Stomach (tissue), 9 donors: Measurements from ENCODE around the gene RABGAP1L. TPM values are rescaled to one million over a fixed set of nuclear protein-coding genes. Genes with fewer than 3 reads are reported as not detected.

Experiments
- DNase-seq, 2 donors: peaks; one replicate each; pipeline versions ENCODE4 v3.0.0 to v3.0.0-alpha.2; 2013 to 2019
- H3K27ac ChIP-seq, 5 donors: fragments of 200-600 bp in 4 of 5; sonication (generic) in 4 of 5; one replicate each; pipeline ENCODE4 v1.5.1; 2013 to 2019; ENCODE audit warnings: mild to moderate bottlenecking in 1 of 5, moderate library complexity in 1 of 5
- H3K27me3 ChIP-seq, 3 donors: fragments of 200-600 bp; sonication (generic); one replicate each; pipeline ENCODE4 v1.5.1; 2017 to 2019; ENCODE audit warnings: mixed run types in 1 of 3
- H3K36me3 ChIP-seq, 4 donors: fragments of 200-600 bp; sonication (generic); 1 replicate in 3 of 4; 2 replicates in 1 of 4; pipeline ENCODE4 v1.5.1; 2016 to 2019
- H3K4me1 ChIP-seq, 4 donors: fragments of 200-600 bp; sonication (generic); one replicate each; pipeline ENCODE4 v1.5.1; 2016 to 2019
- H3K4me3 ChIP-seq, 4 donors: fragments of 200-600 bp; sonication (generic) in 3 of 4; one replicate each; pipeline ENCODE4 v1.5.1; 2016 to 2019; ENCODE audit warnings: mild to moderate bottlenecking in 1 of 4
- H3K9me3 ChIP-seq, 4 donors: fragments of 200-600 bp; sonication (generic); one replicate each; pipeline ENCODE4 v1.5.1; 2016 to 2019
- EP300 ChIP-seq: sonication (generic); formaldehyde crosslinking; IDR thresholded peaks from one replicate; pipeline ENCODE4 v1.6.1; 2017; ENCODE audit warnings: antibody characterized with exemption
- POLR2A ChIP-seq, 4 donors: fragments of 450-650 bp; IDR thresholded peaks; one replicate each; pipeline ENCODE4 v1.6.1; 2016; ENCODE audit warnings: antibody characterized with exemption in 4 of 4, control low read depth in 2 of 4, mild to moderate bottlenecking in 1 of 4, moderate library complexity in 1 of 4
- POLR2AphosphoS5 ChIP-seq, 3 donors: sonication (generic); formaldehyde crosslinking; IDR thresholded peaks; one replicate each; pipeline ENCODE4 v1.6.1; 2016; ENCODE audit warnings: antibody characterized with exemption in 3 of 3
- WGBS, 5 donors: extraction: QIAGEN DNeasy Blood & Tissue Kit in 3 of 5; methylation state at CpG; one replicate each; pipeline versions ENCODE4 v1.1.5 to v1.1.7; 2013 to 2018; 5-methylcytosine and 5-hydroxymethylcytosine counted together
- intact Hi-C: fragments of 100-400 bp; cut with DNase I; formaldehyde crosslinking; loops from one replicate; pipeline ENCODE4 v1.15.1; 2023; ENCODE audit warnings: low total_unique reads
- polyA plus RNA-seq, 3 donors: library from polyadenylated mRNA; stranded (reverse); fragments of 200-250 nt; gene quantifications; one replicate each; pipeline ENCODE4 v1.2.3, GENCODE V29; 2013
- total RNA-seq, 5 donors: library from RNA; depleted of rRNA; stranded (reverse); fragments of >200 nt; gene quantifications; one replicate each; pipeline versions ENCODE4 v1.1.0 to v1.2.3, GENCODE V29; 2014 to 2016
- TF ChIP-seq, protein P1 (sequence below), 7 experiments: fragments of 450-650 bp in 4 of 7; fragments of 200-600 bp in 3 of 7; sonication (generic) in 3 of 7; IDR thresholded peaks; one replicate each; pipeline ENCODE4 v1.5.1; 2016 to 2019; ENCODE audit warnings: antibody characterized with exemption in 7 of 7, control low read depth in 2 of 7, mild to moderate bottlenecking in 1 of 7
- donor health status: healthy with polysubstance abuse.
- donor health status: Bipolar disorder and iron deficiency.
- donor health status: healthy.

The RABGAP1L gene
- total and polyA plus RNA-seq, 8 donors = 14.2 to 238 (median 57.9) TPM

DNA sequence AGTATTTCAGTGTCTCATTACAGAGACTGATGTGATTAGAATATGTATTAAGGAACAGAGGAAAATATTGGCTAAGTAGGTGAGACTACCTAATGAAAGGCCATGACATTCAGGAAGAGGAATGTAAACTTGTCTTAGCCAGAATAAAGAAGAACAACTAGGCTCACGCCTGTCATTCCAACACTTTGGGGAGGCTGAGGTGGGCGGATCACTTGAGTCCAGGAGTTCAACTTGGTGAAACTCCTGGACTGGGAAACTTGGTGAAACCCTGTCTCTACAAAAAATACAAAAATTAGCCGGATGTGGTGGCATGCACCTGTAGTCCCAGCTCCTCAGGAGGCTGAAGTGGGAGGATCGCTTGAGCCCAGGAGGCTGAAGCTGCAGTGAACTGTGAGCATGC is 825.6 kb downstream of the RABGAP1L start:
- no peaks in the 10 kb centered on the region for H3K27me3 ChIP-seq
- H3K9me3 ChIP-seq = no peaks in the 10 kb centered on the region
- intact Hi-C loops = loop anchor here (10.0 kb wide), 1 partner anchor 210 kb away; no protein-coding TSS in a partner anchor
- no peak overlapping the region for H3K4me3 ChIP-seq
- no peak for DNase-seq
- no peak overlapping the region for H3K27ac ChIP-seq
- 93 to 99% (median 97%) methylated on average over 4 of the region's 4 CpGs for WGBS, 5 donors
- peaks cover 0 to 44% (median 25%) of the 10 kb centered on the region in 4 donors for H3K36me3 ChIP-seq
- no peak for TF ChIP-seq POLR2AphosphoS5 (IDR thresholded peaks at IDR 0.05)
- TF ChIP-seq EP300 = no peak
- TF ChIP-seq, protein P1, sequence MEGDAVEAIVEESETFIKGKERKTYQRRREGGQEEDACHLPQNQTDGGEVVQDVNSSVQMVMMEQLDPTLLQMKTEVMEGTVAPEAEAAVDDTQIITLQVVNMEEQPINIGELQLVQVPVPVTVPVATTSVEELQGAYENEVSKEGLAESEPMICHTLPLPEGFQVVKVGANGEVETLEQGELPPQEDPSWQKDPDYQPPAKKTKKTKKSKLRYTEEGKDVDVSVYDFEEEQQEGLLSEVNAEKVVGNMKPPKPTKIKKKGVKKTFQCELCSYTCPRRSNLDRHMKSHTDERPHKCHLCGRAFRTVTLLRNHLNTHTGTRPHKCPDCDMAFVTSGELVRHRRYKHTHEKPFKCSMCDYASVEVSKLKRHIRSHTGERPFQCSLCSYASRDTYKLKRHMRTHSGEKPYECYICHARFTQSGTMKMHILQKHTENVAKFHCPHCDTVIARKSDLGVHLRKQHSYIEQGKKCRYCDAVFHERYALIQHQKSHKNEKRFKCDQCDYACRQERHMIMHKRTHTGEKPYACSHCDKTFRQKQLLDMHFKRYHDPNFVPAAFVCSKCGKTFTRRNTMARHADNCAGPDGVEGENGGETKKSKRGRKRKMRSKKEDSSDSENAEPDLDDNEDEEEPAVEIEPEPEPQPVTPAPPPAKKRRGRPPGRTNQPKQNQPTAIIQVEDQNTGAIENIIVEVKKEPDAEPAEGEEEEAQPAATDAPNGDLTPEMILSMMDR (IDR thresholded peaks at IDR 0.05) = no peak
- no peak for TF ChIP-seq POLR2A (IDR thresholded peaks at IDR 0.05)
- H3K4me1 ChIP-seq = peaks cover 5 to 9% (median 7%) of the 10 kb centered on the region in 4 donors

DNA sequence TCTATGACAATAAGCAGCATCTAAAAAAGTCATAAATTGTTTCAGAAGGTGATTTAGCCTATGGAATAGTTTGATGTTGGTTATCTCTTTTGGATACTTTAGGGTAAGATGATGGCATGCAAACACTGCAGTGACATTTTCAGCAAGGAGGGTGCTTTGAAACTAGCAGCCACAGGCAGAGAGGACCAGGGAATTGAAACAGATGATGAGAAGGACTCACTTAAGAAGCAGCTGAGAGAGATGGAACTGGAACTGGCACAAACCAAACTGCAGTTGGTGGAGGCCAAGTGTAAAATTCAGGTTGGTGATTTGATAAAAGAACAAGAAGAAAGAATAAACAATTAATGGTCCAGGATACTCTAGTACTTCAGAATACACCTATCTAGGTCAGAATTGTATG is 829.2 kb downstream of the RABGAP1L start:
- Histone ChIP-seq H3K27me3 (no peaks in the 10 kb centered on the region), H3K4me1 (peaks cover 7 to 19% (median 11%) of the 10 kb centered on the region in 4 donors), H3K9me3 (no peaks in the 10 kb centered on the region), H3K36me3 (peaks cover 0 to 17% (median 5%) of the 10 kb centered on the region in 4 donors), H3K4me3 (no peak overlapping the region), H3K27ac (no peak overlapping the region)
- intact Hi-C loops = loop anchor here (10.0 kb wide), 1 partner anchor 214 kb away; no protein-coding TSS in a partner anchor
- TF ChIP-seq POLR2AphosphoS5 (IDR thresholded peaks at IDR 0.05) (no peak), POLR2A (IDR thresholded peaks at IDR 0.05) (no peak), EP300 (no peak)
- TF ChIP-seq, protein P1 (IDR thresholded peaks at IDR 0.05) = no peak
- DNase-seq = no peak

- DNase-seq = no peak
- no peaks in the 10 kb centered on the region for H3K9me3 ChIP-seq
- intact Hi-C loops = loop anchor here (10.0 kb wide), 1 partner anchor 214 kb away; no protein-coding TSS in a partner anchor
- TF ChIP-seq, protein P1 (IDR thresholded peaks at IDR 0.05) = no peak
- no peak for TF ChIP-seq EP300
- TF ChIP-seq POLR2AphosphoS5 (IDR thresholded peaks at IDR 0.05) = no peak
- TF ChIP-seq POLR2A (IDR thresholded peaks at IDR 0.05) = no peak
- WGBS, 5 donors = 78 to 96% (median 91%) methylated on average over 3 of the region's 3 CpGs
- H3K36me3 ChIP-seq = peaks cover 0 to 22% (median 5%) of the 10 kb centered on the region in 4 donors
- no peaks in the 10 kb centered on the region for H3K27me3 ChIP-seq
- peak overlapping the region in 1 of 5 donors; percentile 84 for H3K27ac ChIP-seq
- H3K4me1 ChIP-seq = peaks cover 7 to 19% (median 11%) of the 10 kb centered on the region in 4 donors
- no peak overlapping the region for H3K4me3 ChIP-seq
Measured at GRCh38 chr1:174988986-174989385, 829.7 kb downstream of the RABGAP1L start.

GRCh38 chr1:174989536-174990220 is 830.4 kb downstream of the RABGAP1L start:
- Histone ChIP-seq H3K4me3 (peak overlapping the region in 1 of 4 donors; percentile 29), H3K27ac (peak overlapping the region; percentile 72 to 87 (median 78)), H3K4me1 (peaks cover 7 to 19% (median 11%) of the 10 kb centered on the region in 4 donors), H3K27me3 (no peaks in the 10 kb centered on the region), H3K9me3 (no peaks in the 10 kb centered on the region), H3K36me3 (peaks cover 0 to 23% (median 2%) of the 10 kb centered on the region in 4 donors)
- TF ChIP-seq POLR2A (IDR thresholded peaks at IDR 0.05) (no peak), POLR2AphosphoS5 (IDR thresholded peaks at IDR 0.05) (no peak), EP300 (no peak)
- TF ChIP-seq, protein P1 (IDR thresholded peaks at IDR 0.05) = no peak
- 38 to 73% (median 57%) methylated on average over 5 of the region's 5 CpGs for WGBS, 5 donors
- no peak for DNase-seq
- intact Hi-C loops = loop anchor here (10.0 kb wide), 1 partner anchor 215 kb away; no protein-coding TSS in a partner anchor
